K562 (cell line): ENCODE data around the gene ING4. TPM values are rescaled to one million over a fixed set of nuclear protein-coding genes. Genes with fewer than 3 reads are reported as not detected.

Experiments used
- ATAC-seq: fragments of 200-7000 bp; cut with Tn5 transposase; 3 replicates; pipeline ENCODE4 v1.9.1; 2020; ENCODE audit warnings: moderate library complexity
- BruUV-seq: library from RNA; stranded (reverse); fragments of 400-500 nt; replicated peaks from 2 replicates; lab custom pipeline; 2021; lab: Mats Ljungman, UMichigan
- CTCF ChIA-PET: fragments of 300-600 bp; formaldehyde crosslinking; extraction: SDS; loops from one replicate; lab custom pipeline; 2021; ENCODE audit warnings: low intra/inter-chr PET ratio; lab: Yijun Ruan, JAX
- POLR2A ChIA-PET: fragments of 300-600, 350-650 bp; sonication (Branson Sonifier 250); formaldehyde crosslinking; extraction: SDS; loops from one replicate; lab custom pipeline; 2021; ENCODE audit warnings: antibody characterized with exemption, inconsistent platforms; lab: Yijun Ruan, JAX
- DNase-seq, 4 experiments: peaks; one replicate each; pipeline versions ENCODE4 v3.0.0 to v3.0.0-alpha.2; 2011 to 2018; ENCODE audit warnings: low spot score in 3 of 4, mixed read lengths in 3 of 4; ENCODE audit errors: extremely low read depth in 1 of 4
- FAIRE-seq: peaks from 2 replicates; lab custom pipeline; 2011; peaks lifted over from hg19 to GRCh38; lab: Jason Lieb, UNC
- H2AFZ ChIP-seq: 2 replicates; pipeline ENCODE4 v1.6.0; 2011; ENCODE audit warnings: low read depth, low read length, control low read depth, inconsistent platforms
- H3K27ac ChIP-seq: fragments of 200-600 bp; 3 replicates; pipeline ENCODE4 v1.8.0; 2011; ENCODE audit warnings: low read depth, mild to moderate bottlenecking, control low read depth, inconsistent platforms, low read length, moderate library complexity, mixed read lengths; ENCODE audit errors: extremely low read depth
- H3K27me3 ChIP-seq, 2 experiments: fragments of 300-600 bp in 1 of 2; 2 replicates in 1 of 2; 3 replicates in 1 of 2; pipeline versions ENCODE4 v1.6.0 to v1.8.0; 2011; ENCODE audit warnings: inconsistent platforms in 2 of 2, low read length in 2 of 2, mild to moderate bottlenecking in 1 of 2, mixed read lengths in 1 of 2, moderate library complexity in 1 of 2; ENCODE audit not compliant: control insufficient read depth in 2 of 2, insufficient read depth in 2 of 2
- H3K36me3 ChIP-seq: fragments of 300-600 bp; 3 replicates; pipeline ENCODE4 v1.8.0; 2011; ENCODE audit warnings: mild to moderate bottlenecking, low read length, inconsistent platforms; ENCODE audit not compliant: control insufficient read depth, insufficient read depth
- H3K4me1 ChIP-seq, 2 experiments: fragments of 200-600 bp in 1 of 2; replicated peaks in 1 of 2; 2 replicates in 1 of 2; 3 replicates in 1 of 2; pipeline versions ENCODE4 v1.5.1 to v1.8.0; 2011; ENCODE audit warnings: inconsistent platforms in 2 of 2, low read length in 2 of 2, mild to moderate bottlenecking in 1 of 2, mixed read lengths in 1 of 2, moderate library complexity in 1 of 2; ENCODE audit not compliant: control insufficient read depth in 2 of 2, insufficient read depth in 2 of 2
- H3K4me2 ChIP-seq: 2 replicates; pipeline ENCODE4 v1.6.1; 2011; ENCODE audit warnings: low read length, control low read depth, inconsistent platforms, mixed read lengths; ENCODE audit not compliant: insufficient read depth
- H3K4me3 ChIP-seq: fragments of 200-600 bp; sonication (generic), shearing (Covaris generic); 2 replicates; pipeline ENCODE4 v1.5.1; 2016; ENCODE audit warnings: control low read depth, inconsistent platforms
- H3K79me2 ChIP-seq: fragments of 200-600 bp; 3 replicates; pipeline ENCODE4 v1.8.0; 2011; ENCODE audit warnings: low read length, inconsistent platforms; ENCODE audit not compliant: control insufficient read depth, insufficient read depth
- H3K9ac ChIP-seq, 2 experiments: 2 replicates each; pipeline versions ENCODE4 v1.6.0 to v1.6.1; 2011; ENCODE audit warnings: low read depth in 2 of 2, low read length in 2 of 2, control low read depth in 1 of 2, inconsistent platforms in 1 of 2, mild to moderate bottlenecking in 1 of 2, mixed read lengths in 1 of 2; ENCODE audit not compliant: insufficient read depth in 1 of 2
- H3K9me1 ChIP-seq: one replicate; pipeline ENCODE4 v1.6.0; 2011; ENCODE audit warnings: inconsistent platforms, mild to moderate bottlenecking, low read length, moderate library complexity; ENCODE audit not compliant: control insufficient read depth, insufficient read depth
- H3K9me3 ChIP-seq: replicated peaks from 2 replicates; pipeline ENCODE4 v1.5.1; 2011; ENCODE audit warnings: low read depth, low read length, inconsistent platforms; ENCODE audit not compliant: control insufficient read depth, insufficient read depth
- H4K20me1 ChIP-seq: replicated peaks from 2 replicates; pipeline ENCODE4 v1.6.1; 2011; ENCODE audit warnings: low read length, inconsistent platforms, mixed read lengths; ENCODE audit not compliant: control insufficient read depth, insufficient read depth
- AFF4 ChIP-seq: sonication (generic); formaldehyde crosslinking; IDR thresholded peaks from 2 replicates; pipeline ENCODE4 v1.8.0; 2023; ENCODE audit warnings: mild to moderate bottlenecking, missing genetic modification reagents
- ATF1 ChIP-seq, 2 experiments: fragments of 450-650 bp in 1 of 2; IDR thresholded peaks; 2 replicates each; pipeline ENCODE4 v1.6.1; 2016; ENCODE audit warnings: missing compliant biosample characterization in 1 of 2, missing genetic modification characterization in 1 of 2
- MAZ ChIP-seq, 2 experiments: fragments of 450-650 bp in 1 of 2; sonication (generic) in 1 of 2; formaldehyde crosslinking; IDR thresholded peaks in 1 of 2; conservative IDR thresholded peaks in 1 of 2; 2 replicates each; pipeline versions ENCODE4 v1.4.0 to v1.5.0; 2020; ENCODE audit warnings: mild to moderate bottlenecking in 1 of 2, missing genetic modification reagents in 1 of 2
- NFRKB ChIP-seq: fragments of 450-650 bp; IDR thresholded peaks from 2 replicates; pipeline ENCODE4 v1.6.1; 2016; ENCODE audit warnings: low read depth
- POLR2A ChIP-seq: fragments of 450-650 bp; conservative IDR thresholded peaks from 2 replicates; pipeline ENCODE4 v1.6.1; 2016
- POLR2AphosphoS5 ChIP-seq: IDR thresholded peaks from 2 replicates; pipeline ENCODE4 v1.6.1; 2011; ENCODE audit warnings: mild to moderate bottlenecking, low read depth, low read length, moderate library complexity; ENCODE audit not compliant: control insufficient read depth, insufficient read depth
- POLR2B ChIP-seq: fragments of 450-650 bp; IDR thresholded peaks from 2 replicates; pipeline ENCODE4 v1.6.1; 2018; ENCODE audit warnings: low read depth; ENCODE audit not compliant: partially characterized antibody
- POLR3A ChIP-seq: IDR thresholded peaks from 2 replicates; pipeline ENCODE4 v1.6.1; 2011; ENCODE audit warnings: borderline replicate concordance, mild to moderate bottlenecking, moderate library complexity; ENCODE audit not compliant: insufficient read length, insufficient read depth; ENCODE audit errors: extremely low read depth
- RBFOX2 ChIP-seq: fragments of 200-400 bp; formaldehyde crosslinking; IDR thresholded peaks from 2 replicates; pipeline ENCODE4 v1.6.1; 2017; ENCODE audit warnings: low read depth, mild to moderate bottlenecking, low read length, moderate library complexity
- SREBF1 ChIP-seq: fragments of 150-350 bp; IDR thresholded peaks from 2 replicates; pipeline ENCODE4 v1.6.1; 2014; ENCODE audit warnings: antibody characterized with exemption, low read depth, low read length, borderline replicate concordance
- SUPT5H ChIP-seq: fragments of 450-650 bp; IDR thresholded peaks from 2 replicates; pipeline ENCODE4 v1.6.1; 2016
- TFAM ChIP-seq: fragments of 250-450 bp; sonication (Bioruptor Pico); conservative IDR thresholded peaks from 2 replicates; pipeline ENCODE4 v1.5.0; 2021; ENCODE audit warnings: mild to moderate bottlenecking, moderate library complexity
- XRCC5 ChIP-seq: fragments of 200-400 bp; formaldehyde crosslinking; IDR thresholded peaks from 2 replicates; pipeline ENCODE4 v1.6.1; 2017; ENCODE audit warnings: low read depth, mild to moderate bottlenecking, low read length
- ZBTB33 ChIP-seq: sonication (generic); formaldehyde crosslinking; IDR thresholded peaks from 2 replicates; pipeline ENCODE4 v1.8.1; 2023; ENCODE audit warnings: mild to moderate bottlenecking, missing genetic modification reagents
- ZFP36 ChIP-seq: fragments of 150-350 bp; IDR thresholded peaks from 2 replicates; pipeline ENCODE4 v1.6.1; 2018; ENCODE audit warnings: low read length, low read depth; ENCODE audit not compliant: partially characterized antibody
- ZNF217 ChIP-seq: sonication (generic); formaldehyde crosslinking; IDR thresholded peaks from 2 replicates; pipeline ENCODE4 v1.8.0; 2022; ENCODE audit warnings: mild to moderate bottlenecking, missing genetic modification reagents
- WGBS: fragments of 100-300 bp; shearing (Covaris generic); methylation state at CpG from one replicate; pipeline ENCODE4 v1.1.6; 2016; ENCODE audit warnings: low coverage, mixed read lengths; ENCODE audit not compliant: insufficient coverage; ENCODE audit errors: missing lambda C conversion rate; 5-methylcytosine and 5-hydroxymethylcytosine counted together
- in situ Hi-C: fragments of 300-500 bp; cut with MboI; formaldehyde crosslinking; loops from 4 replicates; pipeline ENCODE4 v1.15.0; 2018; ENCODE audit warnings: inconsistent platforms, mixed read lengths
- intact Hi-C: fragments of 100-400 bp; cut with micrococcal nuclease; formaldehyde crosslinking; loops from 2 replicates; pipeline ENCODE4 v1.14.2; 2022
- polyA plus RNA-seq, 8 experiments: library from polyadenylated mRNA; depleted of rRNA in 4 of 8; stranded (reverse) in 5 of 8; unstranded in 3 of 8; fragments of >200 nt; fragmentation: Nextera tagmentation in 2 of 8; fragmentation: Illumina TruSeq in 1 of 8; extraction: Ambion mirVana in 2 of 8; extraction: Trizol in 1 of 8; gene quantifications; 2 replicates each; pipeline versions ENCODE4 v1.2.1 to v1.2.3, GENCODE V29; 2011 to 2014; ENCODE audit warnings: inconsistent platforms in 1 of 8, missing spikeins in 1 of 8
- total RNA-seq, 7 experiments: library from RNA; depleted of rRNA in 6 of 7; stranded (reverse); fragments of >200 nt in 6 of 7; fragmentation: Illumina TruSeq in 2 of 7; extraction: Trizol in 2 of 7; gene quantifications; 2 replicates each; pipeline versions ENCODE4 v1.2.1 to v1.2.3, GENCODE V29; 2011 to 2021; ENCODE audit warnings: low replicate concordance in 1 of 7

The ING4 gene
- total and polyA plus RNA-seq, 9 of the 15 experiments (the other 6 are each of a cell fraction or from before 2014, with no cell fraction given) = 6.6 to 30.2 (median 15.7) TPM

GRCh38 chr12:6708960-6709394 lies 46.1 kb upstream of the ING4 start:
- Histone ChIP-seq H3K9ac (no peak overlapping the region; a peak in 1 of 4 replicates), H4K20me1 (no peaks in the 10 kb centered on the region), H3K9me1 (no peaks in the 10 kb centered on the region), H3K4me2 (no peak overlapping the region), H3K27me3 (no peaks in the 10 kb centered on the region), H3K4me3 (no peak overlapping the region), H3K27ac (no peak overlapping the region), H3K36me3 (no peaks in the 10 kb centered on the region), H3K79me2 (no peaks in the 10 kb centered on the region), H3K4me1 (no peaks in the 10 kb centered on the region; a peak in 1 of 5 replicates), H3K9me3 (no peaks in the 10 kb centered on the region), H2AFZ (peak overlapping the region; percentile 26)
- peak; percentile 39; the same call in 2 of the 3 replicates for ATAC-seq
- FAIRE-seq = no peak
- ChIA-PET POLR2A (interaction anchor here (0.9 kb wide), 1 partner anchor 112 kb away, joined by 3 read pairs; no protein-coding TSS in a partner anchor), CTCF (no interaction called here)
- intact Hi-C loops = no loop called here
- in situ Hi-C loops = no loop called here
- DNase-seq = peak in 1 of 4 experiments; percentile 32
- WGBS = 78% methylated on average over 12 of the region's 16 CpGs
- BruUV-seq = no TSS peak
- TF ChIP-seq ZBTB33 = peak; percentile 53
- TF ChIP-seq TFAM (CRISPR knock-in tag) = no peak
- peak; percentile 69 for TF ChIP-seq SUPT5H
- no peak for TF ChIP-seq SREBF1
- no peak for TF ChIP-seq MAZ (CRISPR knock-in tag; conservative IDR thresholded peaks at IDR 0.05 in 1 of 2, IDR thresholded peaks at IDR 0.05 in 1 of 2)
- 0 out of 2 replicates have a peak, but pooled peaks have one; percentile 34 for TF ChIP-seq AFF4 (CRISPR knock-in tag)
- TF ChIP-seq RBFOX2 = peak; percentile 67
- TF ChIP-seq ZFP36 = no peak
- TF ChIP-seq NFRKB = no peak
- TF ChIP-seq POLR2AphosphoS5 = peak; percentile 24; the same call in 1 of the 2 replicates
- TF ChIP-seq ZNF217 = no peak
- no peak for TF ChIP-seq POLR3A
- peak; percentile 87 for TF ChIP-seq POLR2A
- TF ChIP-seq POLR2B = peak; percentile 36
- TF ChIP-seq XRCC5 = no peak
- TF ChIP-seq ATF1 (CRISPR knock-in tag; IDR thresholded peaks at IDR 0.05) = no peak
- TF ChIP-seq ATF1 (tag; IDR thresholded peaks at IDR 0.05) = no peak
